ENCODE results near the gene MAPK1. TPM values are rescaled to one million over a fixed set of nuclear protein-coding genes. Genes with fewer than 3 reads are reported as not detected.
"Not testable (repeated sequence)": the region's sequence is repeated elsewhere in the genome, so short reads cannot be mapped to it uniquely, and the experiment has no call there.

Gene MAPK1
- total and polyA plus RNA-seq, 2 donors (not counting 3 experiments of a cell fraction or from before 2014, with no cell fraction given) = 50.9 to 163 TPM

DNA sequence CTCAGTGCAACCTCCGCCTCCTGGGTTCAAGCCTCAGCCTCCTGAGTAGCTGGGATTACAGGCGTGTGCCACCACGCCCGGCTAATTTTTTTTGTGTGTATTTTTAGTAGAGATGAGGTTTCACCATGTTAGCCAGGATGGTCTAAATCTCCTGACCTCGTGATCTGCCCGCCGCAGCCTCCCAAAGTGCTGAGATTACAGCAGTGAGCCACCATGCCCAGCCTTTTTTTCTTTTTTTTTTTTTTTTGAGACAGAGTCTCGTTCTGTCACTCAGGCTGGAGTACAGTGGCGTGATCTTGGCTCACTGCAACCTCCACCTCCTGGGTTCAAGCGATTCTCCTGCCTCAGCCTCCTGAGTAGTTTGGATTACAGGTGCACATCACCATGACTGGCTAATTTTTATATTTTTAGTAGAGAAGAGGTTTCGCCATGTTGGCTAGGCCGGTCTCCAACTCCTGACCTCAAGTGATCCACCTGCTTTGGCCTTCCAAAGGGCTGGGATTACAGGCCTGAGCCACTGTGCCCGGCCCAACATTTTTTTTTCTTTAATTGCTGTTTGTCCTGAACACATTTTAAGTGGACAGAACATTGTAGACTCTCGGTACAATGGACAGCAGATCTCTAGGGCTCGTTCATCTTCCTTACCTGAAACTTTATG, 146.1 kb downstream of the MAPK1 start:
- FAIRE-seq; H3K4me1 ChIP-seq (ENCODE audit: control insufficient read depth, extremely low read depth, insufficient read depth, low read length); POLR2A ChIA-PET; CTCF ChIA-PET; DNase-seq (ENCODE audit: low read depth, low spot score); H3K27me3 ChIP-seq (ENCODE audit: control insufficient read depth in 2 of 2, insufficient read depth in 2 of 2, low read length in 2 of 2); intact Hi-C loops (cut with micrococcal nuclease); H3K9ac ChIP-seq (replicated peaks; ENCODE audit: extremely low read depth, insufficient read depth, low read length); H3K4me3 ChIP-seq (replicated peaks in 1 of 3; ENCODE audit: insufficient read depth in 1 of 3, low read depth in 1 of 3, low read length in 3 of 3); BruUV-seq (replicated peaks); H3K27ac ChIP-seq (ENCODE audit: insufficient read depth, low read depth, low read length); H3K4me2 ChIP-seq (ENCODE audit: insufficient read depth, low read length); H4K20me1 ChIP-seq (replicated peaks; ENCODE audit: control insufficient read depth, extremely low read depth, insufficient read depth, low read length); H3K9me3 ChIP-seq (replicated peaks; ENCODE audit: control insufficient read depth, insufficient read depth, low read length); H3K79me2 ChIP-seq (ENCODE audit: control insufficient read depth, insufficient read depth, low read length); H3K9me1 ChIP-seq (replicated peaks; ENCODE audit: control insufficient read depth, extremely low read depth, insufficient read depth, low read length); H3K36me3 ChIP-seq (ENCODE audit: control insufficient read depth in 2 of 2, extremely low read depth in 1 of 2, insufficient read depth in 2 of 2, low read length in 2 of 2); H2AFZ ChIP-seq (ENCODE audit: low read depth, low read length): not testable (repeated sequence)
- dilution Hi-C loops (cut with MboI; ENCODE audit: extremely low pct_ligation_motif_present, low sequenced_read_pairs) = loop anchor here (25.0 kb wide), 1 partner anchor 216 kb away; no protein-coding TSS in a partner anchor

DNA sequence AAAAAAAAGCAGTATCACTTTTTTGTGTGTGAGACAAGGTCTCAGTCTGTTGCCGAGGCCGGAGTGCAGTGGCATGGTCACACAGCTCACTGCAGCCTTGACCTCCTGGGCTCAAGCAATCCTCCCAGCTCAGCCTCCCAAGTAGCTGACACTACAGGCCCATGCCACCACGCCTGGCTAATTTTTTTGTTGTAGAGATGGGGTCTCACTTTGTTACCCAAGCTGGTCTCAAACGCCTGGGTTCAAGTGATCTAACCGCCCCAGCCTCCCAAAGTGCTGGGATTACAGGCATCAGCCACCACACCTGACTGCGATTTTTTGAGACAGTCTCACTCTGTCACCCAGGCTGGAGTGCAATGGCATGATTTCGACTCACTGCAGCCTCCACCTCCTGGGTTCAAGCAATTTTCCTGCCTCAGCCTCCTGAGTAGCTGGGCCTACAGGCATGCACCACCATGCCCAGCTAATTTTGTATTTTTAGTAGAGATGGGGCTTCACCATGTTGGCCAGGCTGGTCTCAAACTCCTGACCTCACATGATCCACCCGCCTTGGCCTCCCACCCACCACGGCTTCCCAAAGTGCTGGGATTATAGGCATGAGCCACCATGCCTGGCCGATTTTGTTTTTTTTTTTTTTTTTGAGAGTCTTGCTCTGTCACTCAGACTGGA, 147.1 kb downstream of the MAPK1 start:
- H3K4me3 ChIP-seq (replicated peaks in 1 of 3; ENCODE audit: insufficient read depth in 1 of 3, low read depth in 1 of 3, low read length in 3 of 3); DNase-seq (ENCODE audit: low read depth, low spot score); H3K36me3 ChIP-seq (ENCODE audit: control insufficient read depth in 2 of 2, extremely low read depth in 1 of 2, insufficient read depth in 2 of 2, low read length in 2 of 2); H3K79me2 ChIP-seq (ENCODE audit: control insufficient read depth, insufficient read depth, low read length); H3K9me3 ChIP-seq (replicated peaks; ENCODE audit: control insufficient read depth, insufficient read depth, low read length); H3K27me3 ChIP-seq (ENCODE audit: control insufficient read depth in 2 of 2, insufficient read depth in 2 of 2, low read length in 2 of 2); H3K4me1 ChIP-seq (ENCODE audit: control insufficient read depth, extremely low read depth, insufficient read depth, low read length); H3K9ac ChIP-seq (replicated peaks; ENCODE audit: extremely low read depth, insufficient read depth, low read length); H3K4me2 ChIP-seq (ENCODE audit: insufficient read depth, low read length); H2AFZ ChIP-seq (ENCODE audit: low read depth, low read length); intact Hi-C loops (cut with micrococcal nuclease); H3K27ac ChIP-seq (ENCODE audit: insufficient read depth, low read depth, low read length); H3K9me1 ChIP-seq (replicated peaks; ENCODE audit: control insufficient read depth, extremely low read depth, insufficient read depth, low read length); H4K20me1 ChIP-seq (replicated peaks; ENCODE audit: control insufficient read depth, extremely low read depth, insufficient read depth, low read length); BruUV-seq (replicated peaks); FAIRE-seq: not testable (repeated sequence)
- dilution Hi-C loops (cut with MboI; ENCODE audit: extremely low pct_ligation_motif_present, low sequenced_read_pairs) = loop anchor here (25.0 kb wide), 1 partner anchor 217 kb away; no protein-coding TSS in a partner anchor
- ChIA-PET POLR2A (interaction anchor here (0.7 kb wide), 1 partner anchor 55 kb away, joined by 4 read pairs; no protein-coding TSS in a partner anchor), CTCF (interaction anchor here (0.6 kb wide), 1 partner anchor 12 kb away, joined by 4 read pairs; no protein-coding TSS in a partner anchor)

Measured in endothelial cell of umbilical vein (primary cell).